Neural cell (in vitro differentiated cells): Measurements from ENCODE around the gene DYRK2. TPM values are rescaled to one million over a fixed set of nuclear protein-coding genes. Genes with fewer than 3 reads are reported as not detected.

Experiments used
- H2AFZ ChIP-seq: fragments of 200-600, 300-800 bp; sonication (generic), shearing (Covaris generic); 2 replicates; pipeline ENCODE4 v1.6.0; 2014; ENCODE audit warnings: low read depth, mild to moderate bottlenecking, antibody characterized with exemption, low read length, moderate library complexity
- H3F3A ChIP-seq: fragments of 200-600 bp; shearing (Covaris generic); 2 replicates; pipeline ENCODE4 v1.6.1; 2016; ENCODE audit warnings: mild to moderate bottlenecking, moderate library complexity, mixed read lengths, antibody characterized with exemption, low read length; ENCODE audit not compliant: insufficient read depth, poor library complexity, severe bottlenecking
- H3K27ac ChIP-seq: fragments of 200-600, 300-800 bp; sonication (generic), shearing (Covaris generic); 2 replicates; pipeline ENCODE4 v1.5.1; 2014; ENCODE audit warnings: mild to moderate bottlenecking, low read length, moderate library complexity
- H3K27me3 ChIP-seq: fragments of 300-800, 200-600 bp; sonication (generic), shearing (Covaris generic); 2 replicates; pipeline ENCODE4 v1.6.0; 2014; ENCODE audit warnings: mild to moderate bottlenecking, low read depth, low read length, moderate library complexity; ENCODE audit not compliant: insufficient read depth
- H3K36me3 ChIP-seq: fragments of 300-800, 200-600 bp; sonication (generic), shearing (Covaris generic); 2 replicates; pipeline ENCODE4 v1.5.1; 2014; ENCODE audit warnings: mild to moderate bottlenecking, antibody characterized with exemption, low read length, moderate library complexity; ENCODE audit not compliant: insufficient read depth
- H3K4me2 ChIP-seq: fragments of 300-800, 200-600 bp; sonication (generic), shearing (Covaris generic); 2 replicates; pipeline ENCODE4 v1.6.0; 2014; ENCODE audit warnings: mild to moderate bottlenecking, low read length
- H3K4me3 ChIP-seq: fragments of 300-800, 200-600 bp; sonication (generic), shearing (Covaris generic); 2 replicates; pipeline ENCODE4 v1.5.1; 2014; ENCODE audit warnings: mild to moderate bottlenecking, low read length, moderate library complexity
- H3K79me2 ChIP-seq: fragments of 200-600 bp; shearing (Covaris generic); replicated peaks from 2 replicates; pipeline ENCODE4 v1.6.0; 2014; ENCODE audit warnings: mild to moderate bottlenecking, low read length, moderate library complexity; ENCODE audit not compliant: insufficient read depth
- H3K9ac ChIP-seq: fragments of 300-800, 200-600 bp; sonication (generic), shearing (Covaris generic); 2 replicates; pipeline ENCODE4 v1.6.1; 2016; ENCODE audit warnings: mild to moderate bottlenecking, low read length, mixed read lengths
- H3K9me2 ChIP-seq: fragments of 200-600 bp; shearing (Covaris generic); 2 replicates; pipeline ENCODE4 v1.6.1; 2016; ENCODE audit warnings: mild to moderate bottlenecking, low read length, mixed read lengths; ENCODE audit not compliant: insufficient read depth
- H3K9me3 ChIP-seq: fragments of 200-600, 300-800 bp; sonication (generic), shearing (Covaris generic); 2 replicates; pipeline ENCODE4 v1.6.1; 2016; ENCODE audit warnings: mild to moderate bottlenecking, mixed run types, low read length, moderate library complexity, mixed read lengths
- H4K20me1 ChIP-seq: fragments of 200-600 bp; shearing (Covaris generic); 2 replicates; pipeline ENCODE4 v1.6.1; 2016; ENCODE audit warnings: mild to moderate bottlenecking, mixed run types; ENCODE audit not compliant: insufficient read depth
- EP300 ChIP-seq: fragments of 450-650 bp; conservative IDR thresholded peaks from 2 replicates; pipeline ENCODE4 v1.6.1; 2014; ENCODE audit warnings: antibody characterized with exemption, mild to moderate bottlenecking, moderate library complexity; ENCODE audit not compliant: poor library complexity, severe bottlenecking
- EZH2 ChIP-seq: fragments of 200-600, 300-800 bp; shearing (Covaris generic), sonication (generic); IDR thresholded peaks from 2 replicates; pipeline ENCODE4 v1.6.1; 2014; ENCODE audit warnings: antibody characterized with exemption, low read length, borderline replicate concordance, mild to moderate bottlenecking; ENCODE audit not compliant: insufficient read depth, poor library complexity, severe bottlenecking
- MXI1 ChIP-seq: fragments of 450-650 bp; conservative IDR thresholded peaks from 2 replicates; pipeline ENCODE4 v1.6.1; 2014; ENCODE audit warnings: antibody characterized with exemption, mild to moderate bottlenecking; ENCODE audit not compliant: poor library complexity, severe bottlenecking
- POLR2AphosphoS5 ChIP-seq: IDR thresholded peaks from 2 replicates; pipeline ENCODE4 v1.6.1; 2012
- RAD21 ChIP-seq: fragments of 450-650 bp; conservative IDR thresholded peaks from 2 replicates; pipeline ENCODE4 v1.6.1; 2014; ENCODE audit warnings: antibody characterized with exemption, mild to moderate bottlenecking, moderate library complexity
- SMC3 ChIP-seq: fragments of 450-650 bp; conservative IDR thresholded peaks from 2 replicates; pipeline ENCODE4 v1.6.1; 2014; ENCODE audit warnings: antibody characterized with exemption, mild to moderate bottlenecking, moderate library complexity; ENCODE audit not compliant: poor library complexity
- TAF1 ChIP-seq: IDR thresholded peaks from 2 replicates; pipeline ENCODE4 v1.6.1; 2012; ENCODE audit warnings: low read depth
- polyA plus RNA-seq: library from polyadenylated mRNA; depleted of rRNA; stranded (reverse); fragments of >200 nt; gene quantifications from 2 replicates; pipeline ENCODE4 v1.2.3, GENCODE V29; 2014
- TF ChIP-seq, protein P1 (sequence below): IDR thresholded peaks from 2 replicates; pipeline ENCODE4 v1.6.1; 2012; ENCODE audit warnings: borderline replicate concordance
- TF ChIP-seq, protein P2 (sequence below): fragments of 450-650 bp; IDR thresholded peaks from 2 replicates; pipeline ENCODE4 v1.5.1; 2014; ENCODE audit warnings: antibody characterized with exemption, mild to moderate bottlenecking, moderate library complexity; ENCODE audit not compliant: poor library complexity, severe bottlenecking

Gene DYRK2
- polyA plus RNA-seq, 1 donor from 2014 or later = 50.6 TPM

DNA sequence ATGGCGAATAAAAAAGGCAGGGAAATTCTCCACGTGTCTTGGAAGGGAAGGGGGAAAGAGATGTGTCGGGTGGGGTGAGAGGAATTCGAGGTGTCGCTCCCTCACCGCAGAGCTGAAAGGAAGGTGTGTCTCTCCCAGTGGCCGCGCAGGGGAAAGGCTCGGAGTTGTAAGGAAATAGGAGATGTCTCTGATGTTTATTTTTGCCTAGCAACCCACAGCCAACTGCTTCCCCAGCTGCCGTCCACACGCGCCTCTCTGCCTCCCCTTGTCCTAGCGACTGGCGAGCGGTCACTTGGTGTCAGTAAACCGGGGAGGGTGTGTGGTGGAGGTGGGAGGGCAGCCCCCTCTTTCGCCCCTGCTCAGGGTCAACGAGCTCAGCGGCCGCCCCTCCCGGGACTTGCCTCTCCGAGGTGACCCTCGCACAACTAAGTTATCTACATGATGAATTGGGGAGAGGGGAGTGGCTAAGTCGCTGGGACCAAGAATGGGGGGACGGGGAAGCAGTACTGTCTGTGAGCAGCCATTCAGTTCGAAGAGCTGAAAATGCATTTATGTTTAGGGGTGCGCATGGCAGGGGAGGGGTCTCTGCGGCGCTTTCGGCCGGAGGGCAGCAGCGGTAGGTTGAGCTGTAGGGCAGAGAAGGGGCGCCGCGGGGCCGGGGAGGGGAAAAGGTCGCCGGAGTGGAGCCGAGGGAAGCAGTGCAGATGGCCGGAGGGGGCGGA, 585 bp upstream of the DYRK2 start:
- Histone ChIP-seq H3K9ac (peak overlapping the region; percentile 96), H4K20me1 (no peaks in the 10 kb centered on the region), H3K36me3 (no peaks in the 10 kb centered on the region), H3K79me2 (peaks cover 38% of the 10 kb centered on the region), H3F3A (no peaks in the 10 kb centered on the region), H2AFZ (peak overlapping the region; percentile 72), H3K27ac (peak overlapping the region; percentile 77), H3K9me3 (no peaks in the 10 kb centered on the region), H3K4me2 (peak overlapping the region; percentile 52), H3K9me2 (no peaks in the 10 kb centered on the region), H3K4me3 (peak overlapping the region; percentile 89), H3K27me3 (no peaks in the 10 kb centered on the region)
- no peak for TF ChIP-seq TAF1
- TF ChIP-seq, protein P1, sequence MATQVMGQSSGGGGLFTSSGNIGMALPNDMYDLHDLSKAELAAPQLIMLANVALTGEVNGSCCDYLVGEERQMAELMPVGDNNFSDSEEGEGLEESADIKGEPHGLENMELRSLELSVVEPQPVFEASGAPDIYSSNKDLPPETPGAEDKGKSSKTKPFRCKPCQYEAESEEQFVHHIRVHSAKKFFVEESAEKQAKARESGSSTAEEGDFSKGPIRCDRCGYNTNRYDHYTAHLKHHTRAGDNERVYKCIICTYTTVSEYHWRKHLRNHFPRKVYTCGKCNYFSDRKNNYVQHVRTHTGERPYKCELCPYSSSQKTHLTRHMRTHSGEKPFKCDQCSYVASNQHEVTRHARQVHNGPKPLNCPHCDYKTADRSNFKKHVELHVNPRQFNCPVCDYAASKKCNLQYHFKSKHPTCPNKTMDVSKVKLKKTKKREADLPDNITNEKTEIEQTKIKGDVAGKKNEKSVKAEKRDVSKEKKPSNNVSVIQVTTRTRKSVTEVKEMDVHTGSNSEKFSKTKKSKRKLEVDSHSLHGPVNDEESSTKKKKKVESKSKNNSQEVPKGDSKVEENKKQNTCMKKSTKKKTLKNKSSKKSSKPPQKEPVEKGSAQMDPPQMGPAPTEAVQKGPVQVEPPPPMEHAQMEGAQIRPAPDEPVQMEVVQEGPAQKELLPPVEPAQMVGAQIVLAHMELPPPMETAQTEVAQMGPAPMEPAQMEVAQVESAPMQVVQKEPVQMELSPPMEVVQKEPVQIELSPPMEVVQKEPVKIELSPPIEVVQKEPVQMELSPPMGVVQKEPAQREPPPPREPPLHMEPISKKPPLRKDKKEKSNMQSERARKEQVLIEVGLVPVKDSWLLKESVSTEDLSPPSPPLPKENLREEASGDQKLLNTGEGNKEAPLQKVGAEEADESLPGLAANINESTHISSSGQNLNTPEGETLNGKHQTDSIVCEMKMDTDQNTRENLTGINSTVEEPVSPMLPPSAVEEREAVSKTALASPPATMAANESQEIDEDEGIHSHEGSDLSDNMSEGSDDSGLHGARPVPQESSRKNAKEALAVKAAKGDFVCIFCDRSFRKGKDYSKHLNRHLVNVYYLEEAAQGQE = no peak
- TF ChIP-seq RAD21 = peak; percentile 50
- peak; percentile 39 for TF ChIP-seq EP300
- TF ChIP-seq SMC3 = peak; percentile 56
- TF ChIP-seq POLR2AphosphoS5 = peak; percentile 47
- TF ChIP-seq MXI1 = peak; percentile 82
- no peak for TF ChIP-seq EZH2
- TF ChIP-seq, protein P2, sequence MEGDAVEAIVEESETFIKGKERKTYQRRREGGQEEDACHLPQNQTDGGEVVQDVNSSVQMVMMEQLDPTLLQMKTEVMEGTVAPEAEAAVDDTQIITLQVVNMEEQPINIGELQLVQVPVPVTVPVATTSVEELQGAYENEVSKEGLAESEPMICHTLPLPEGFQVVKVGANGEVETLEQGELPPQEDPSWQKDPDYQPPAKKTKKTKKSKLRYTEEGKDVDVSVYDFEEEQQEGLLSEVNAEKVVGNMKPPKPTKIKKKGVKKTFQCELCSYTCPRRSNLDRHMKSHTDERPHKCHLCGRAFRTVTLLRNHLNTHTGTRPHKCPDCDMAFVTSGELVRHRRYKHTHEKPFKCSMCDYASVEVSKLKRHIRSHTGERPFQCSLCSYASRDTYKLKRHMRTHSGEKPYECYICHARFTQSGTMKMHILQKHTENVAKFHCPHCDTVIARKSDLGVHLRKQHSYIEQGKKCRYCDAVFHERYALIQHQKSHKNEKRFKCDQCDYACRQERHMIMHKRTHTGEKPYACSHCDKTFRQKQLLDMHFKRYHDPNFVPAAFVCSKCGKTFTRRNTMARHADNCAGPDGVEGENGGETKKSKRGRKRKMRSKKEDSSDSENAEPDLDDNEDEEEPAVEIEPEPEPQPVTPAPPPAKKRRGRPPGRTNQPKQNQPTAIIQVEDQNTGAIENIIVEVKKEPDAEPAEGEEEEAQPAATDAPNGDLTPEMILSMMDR = peak; percentile 63

DNA sequence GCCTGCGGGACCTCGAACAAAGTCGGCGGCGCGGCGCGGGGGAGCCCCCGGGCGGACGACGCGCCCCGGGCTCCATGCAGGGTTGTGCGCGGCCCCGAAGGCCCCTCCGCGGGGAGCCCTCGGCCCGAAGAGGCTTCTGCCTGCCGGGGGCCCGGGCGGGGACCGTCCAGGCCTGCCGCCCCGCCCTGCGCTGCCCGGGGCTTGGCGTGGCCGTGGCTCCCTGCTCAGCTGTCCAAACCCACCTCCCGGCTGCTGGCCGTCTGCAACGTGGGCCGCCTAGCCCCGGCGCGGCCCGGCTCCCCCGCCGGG, 670 bp downstream of the DYRK2 start:
- Histone ChIP-seq H3K27me3 (no peaks in the 10 kb centered on the region), H3K27ac (peak overlapping the region; percentile 80), H3K4me2 (no peak overlapping the region), H4K20me1 (no peaks in the 10 kb centered on the region), H3K36me3 (peaks cover 9% of the 10 kb centered on the region), H2AFZ (no peak overlapping the region), H3K9me2 (no peaks in the 10 kb centered on the region), H3K9me3 (no peaks in the 10 kb centered on the region), H3F3A (no peaks in the 10 kb centered on the region), H3K4me3 (peak overlapping the region; percentile 89), H3K79me2 (peaks cover 50% of the 10 kb centered on the region), H3K9ac (peak overlapping the region; percentile 96)
- TF ChIP-seq RAD21 = no peak
- TF ChIP-seq EZH2 = no peak
- TF ChIP-seq, protein P1 = no peak
- no peak for TF ChIP-seq EP300
- no peak for TF ChIP-seq POLR2AphosphoS5
- TF ChIP-seq MXI1 = no peak
- no peak for TF ChIP-seq TAF1
- TF ChIP-seq, protein P2 = no peak
- no peak for TF ChIP-seq SMC3
